CD4-positive, alpha-beta T cell treated with Interleukin-6 at 100 ng/mL for 8 hours (primary cell): ENCODE results near the gene GPRC5C.

ENCODE experiments used
- DNase-seq: peaks from one replicate; pipeline ENCODE4 v3.0.0-alpha.2; 2020; ENCODE audit warnings: mixed read lengths, low spot score

Gene GPRC5C, protein sequence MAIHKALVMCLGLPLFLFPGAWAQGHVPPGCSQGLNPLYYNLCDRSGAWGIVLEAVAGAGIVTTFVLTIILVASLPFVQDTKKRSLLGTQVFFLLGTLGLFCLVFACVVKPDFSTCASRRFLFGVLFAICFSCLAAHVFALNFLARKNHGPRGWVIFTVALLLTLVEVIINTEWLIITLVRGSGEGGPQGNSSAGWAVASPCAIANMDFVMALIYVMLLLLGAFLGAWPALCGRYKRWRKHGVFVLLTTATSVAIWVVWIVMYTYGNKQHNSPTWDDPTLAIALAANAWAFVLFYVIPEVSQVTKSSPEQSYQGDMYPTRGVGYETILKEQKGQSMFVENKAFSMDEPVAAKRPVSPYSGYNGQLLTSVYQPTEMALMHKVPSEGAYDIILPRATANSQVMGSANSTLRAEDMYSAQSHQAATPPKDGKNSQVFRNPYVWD

DNA sequence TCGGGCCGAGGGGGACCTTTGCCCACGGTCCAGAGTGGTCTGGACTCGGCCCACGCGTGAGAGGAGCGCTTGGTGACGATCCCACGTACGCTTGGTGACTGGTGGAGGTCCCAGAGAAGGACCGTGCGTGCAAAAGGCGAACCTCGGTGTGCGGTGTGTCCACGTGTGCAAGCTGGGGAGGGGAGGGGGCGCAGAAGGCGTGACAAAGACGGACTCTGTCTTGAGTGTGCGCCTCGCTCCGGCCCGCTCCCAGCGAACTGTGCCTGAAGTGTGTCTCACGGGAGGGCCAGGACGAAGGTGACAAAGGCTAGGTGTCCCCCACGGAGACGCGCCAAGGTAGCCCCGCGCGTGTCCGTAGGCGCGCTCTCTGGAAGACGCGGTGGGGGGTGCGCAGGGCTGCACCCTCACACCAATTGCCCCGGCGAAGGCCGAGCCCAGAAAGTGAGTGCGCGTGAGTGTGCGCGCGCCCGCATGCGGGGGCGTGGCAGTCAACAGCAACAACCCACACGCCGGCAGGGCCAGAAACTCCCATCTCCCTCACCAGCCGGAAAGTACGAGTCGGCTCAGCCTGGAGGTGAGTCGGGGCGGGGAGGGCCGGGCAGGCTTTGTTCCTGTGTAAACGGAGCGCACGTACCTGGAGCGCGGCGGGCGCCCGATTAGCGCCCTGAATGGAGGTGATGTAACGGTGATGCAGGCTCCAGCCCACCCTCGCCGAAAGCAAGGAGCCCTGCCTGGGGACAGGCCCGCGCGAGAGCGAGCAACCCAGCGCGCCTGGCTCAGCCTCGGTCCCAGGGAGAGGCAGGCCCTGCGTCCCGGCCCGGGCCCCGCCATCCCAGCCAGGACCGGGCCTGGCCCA lies at the start of gene GPRC5C:
Gene GPRC5C (plus strand): TSS at position 521 of the 856 bp plus-strand sequence. CDS start 7,689 bp downstream, outside the sequence.
- no peak for DNase-seq

DNA sequence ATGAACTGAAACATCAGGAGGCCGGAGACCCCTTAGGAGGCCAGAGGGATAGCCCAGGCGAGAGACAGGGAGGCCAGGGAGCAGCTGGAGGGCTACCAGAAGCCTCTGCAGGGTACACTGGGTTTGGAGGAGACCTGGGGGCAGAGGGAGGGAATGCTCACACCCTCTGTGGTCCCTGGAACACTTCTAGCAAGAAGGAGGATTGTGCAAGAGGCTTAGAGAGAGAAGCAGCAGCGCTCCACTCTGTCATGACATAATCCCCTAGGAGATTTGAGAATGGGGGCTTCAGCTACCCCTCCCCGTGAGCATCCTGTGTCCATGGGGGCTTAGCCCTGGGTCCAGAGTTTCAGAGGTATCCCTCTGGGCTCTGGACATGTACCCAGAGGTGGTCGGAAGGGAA lies 48.7 kb upstream of the GPRC5C start:
- DNase-seq: no peak

DNA sequence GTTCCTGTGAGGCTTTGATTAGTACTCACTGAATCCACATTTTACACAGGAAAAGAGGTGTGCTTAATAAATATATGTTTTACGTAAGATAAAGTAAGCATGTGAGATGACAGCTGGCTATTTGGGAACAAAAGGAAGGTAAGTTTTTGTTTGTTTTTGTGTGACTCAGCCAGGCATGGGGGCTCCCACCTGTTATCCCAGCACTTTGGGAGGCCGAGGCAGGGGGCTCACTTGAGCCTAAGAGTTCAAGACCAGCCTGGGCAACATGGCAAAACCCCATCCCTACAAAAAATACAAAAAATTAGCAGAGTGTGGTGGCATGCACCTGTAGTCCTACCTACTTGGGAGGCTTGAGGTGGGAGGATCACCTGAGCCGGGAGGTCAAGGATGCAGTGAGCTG lies 46.7 kb upstream of the GPRC5C start:
- no peak for DNase-seq

DNA sequence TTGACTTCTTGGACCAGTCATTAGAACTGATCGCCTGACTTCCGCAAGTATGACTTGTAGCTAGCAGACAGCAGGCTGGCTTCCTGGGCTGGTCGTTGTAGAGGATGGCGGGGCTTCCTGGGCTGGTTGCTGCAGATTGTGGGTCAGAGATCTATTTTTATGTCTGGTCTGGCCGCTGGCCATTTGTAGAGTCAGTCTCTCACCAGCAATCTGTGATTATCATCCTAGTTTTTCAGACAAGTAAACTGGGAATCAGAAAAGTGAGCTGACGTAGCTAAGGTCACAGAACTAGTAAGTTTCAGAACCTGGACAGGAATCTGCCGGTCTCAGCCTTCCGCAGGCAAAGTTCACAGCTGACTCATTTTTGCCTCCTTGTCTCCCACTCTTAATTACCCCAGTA lies 45.5 kb upstream of the GPRC5C start:
- DNase-seq: no peak

DNA sequence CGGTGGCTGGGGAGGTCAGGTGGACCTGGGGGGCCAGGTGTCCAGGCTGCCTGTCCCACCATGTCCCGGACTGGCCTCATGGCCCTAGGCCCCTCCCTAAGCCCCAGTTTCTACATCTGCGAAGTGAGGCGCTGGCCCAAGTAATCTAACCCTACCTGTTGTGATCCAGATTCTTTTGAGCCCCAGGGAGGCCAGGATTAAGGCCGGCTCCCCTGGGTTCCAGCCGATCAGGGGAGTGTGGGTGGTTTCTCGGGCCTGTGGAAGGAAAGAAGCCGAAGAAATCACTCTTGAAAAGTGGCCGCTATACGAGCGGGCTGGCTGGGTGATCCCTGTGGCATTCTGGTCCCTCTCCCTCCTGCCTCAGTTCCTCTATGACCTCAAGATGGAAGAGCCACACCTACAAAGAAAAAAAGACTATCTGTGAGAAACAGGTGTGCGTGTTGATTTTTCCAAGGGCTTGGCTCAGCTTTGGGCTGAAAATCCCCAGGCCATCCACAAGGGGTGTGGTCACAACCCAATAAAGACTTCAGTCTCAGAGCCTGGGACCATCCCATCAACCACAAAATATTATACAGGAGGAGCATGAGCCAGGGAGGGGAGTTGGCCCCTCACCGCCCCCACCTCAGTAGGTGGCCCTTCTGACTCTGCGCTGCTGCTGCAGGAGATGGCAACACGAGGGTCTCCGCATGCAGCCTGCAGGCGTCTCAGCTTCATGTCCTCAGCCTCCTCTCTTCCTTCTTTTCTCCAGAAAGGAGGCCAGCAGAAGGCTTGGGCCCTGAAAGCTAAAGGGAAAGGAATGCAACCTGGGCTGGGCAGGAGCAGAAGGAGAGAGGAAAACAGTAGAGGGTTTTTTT lies 44.3 kb upstream of the GPRC5C start:
- no peak for DNase-seq

DNA sequence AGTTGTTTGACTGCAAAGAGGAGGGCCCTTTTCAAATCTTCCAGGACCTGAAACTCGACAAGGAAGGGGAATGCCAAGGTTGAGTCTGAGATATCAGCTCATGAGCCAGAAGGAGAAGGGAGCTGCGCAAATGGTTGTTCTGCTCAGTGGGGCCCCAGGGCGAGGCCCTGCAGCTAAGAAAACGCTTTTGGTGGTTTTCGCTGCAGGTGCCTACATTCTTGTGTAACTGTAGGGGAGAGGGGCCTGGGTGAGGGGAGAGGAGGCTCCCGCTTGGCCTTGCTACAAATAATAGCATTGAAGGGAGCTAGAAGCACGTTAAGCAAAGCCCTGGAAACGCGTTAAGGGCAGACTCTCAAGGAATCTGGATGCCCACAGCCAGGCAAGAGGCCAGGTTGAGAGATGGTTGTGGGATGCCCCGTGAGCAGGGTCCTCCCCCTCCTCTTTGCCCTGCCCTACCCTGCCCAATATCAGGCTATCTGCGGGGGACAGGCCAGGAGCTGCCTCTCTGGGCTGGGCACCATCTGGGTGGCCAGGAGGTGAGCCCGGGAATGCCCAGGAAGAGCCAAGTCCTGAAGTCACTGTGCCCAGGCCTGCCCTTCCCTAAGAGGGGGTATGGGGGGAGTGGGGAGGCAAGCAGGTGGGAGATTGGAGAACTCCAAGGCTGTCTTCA lies 42.7 kb upstream of the GPRC5C start:
- no peak for DNase-seq

DNA sequence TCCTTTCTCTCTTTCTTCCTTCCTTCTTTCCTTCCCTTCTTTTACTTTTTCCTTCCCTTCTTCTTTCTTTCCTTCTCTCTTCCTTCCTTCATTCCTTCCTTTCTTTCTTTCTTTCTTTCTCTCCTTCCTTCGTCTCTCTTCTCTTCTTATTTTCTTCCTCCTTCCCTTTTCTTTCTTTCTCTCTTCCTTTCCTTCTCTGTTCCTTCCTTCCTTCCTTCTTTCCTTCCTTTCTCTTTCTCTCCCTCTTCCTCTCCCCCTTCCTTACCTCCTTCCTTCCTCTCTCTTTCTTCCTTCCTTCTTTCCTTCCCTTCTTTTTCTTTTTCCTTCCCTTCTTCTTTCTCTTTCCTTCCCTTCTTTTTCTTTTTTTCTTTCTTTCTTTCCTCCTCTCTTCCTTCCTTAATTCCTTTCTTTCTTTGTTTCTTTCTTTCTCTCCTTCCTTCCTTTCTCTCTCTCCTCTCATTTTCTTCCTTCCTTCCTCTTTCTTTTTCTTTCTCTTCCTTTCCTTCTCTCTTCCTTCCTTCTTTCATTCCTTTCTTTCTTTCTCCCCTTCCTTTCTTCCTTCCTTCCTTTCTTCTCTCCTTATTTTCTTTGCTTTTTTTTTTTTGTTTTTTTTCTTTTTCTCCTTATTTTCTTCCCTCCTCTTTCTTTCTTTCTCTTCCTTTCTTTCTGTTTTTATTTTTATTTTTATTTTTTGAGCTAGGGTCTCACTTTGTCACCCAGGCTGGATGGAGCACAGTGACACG lies 41.8 kb upstream of the GPRC5C start:
- DNase-seq: no peak

DNA sequence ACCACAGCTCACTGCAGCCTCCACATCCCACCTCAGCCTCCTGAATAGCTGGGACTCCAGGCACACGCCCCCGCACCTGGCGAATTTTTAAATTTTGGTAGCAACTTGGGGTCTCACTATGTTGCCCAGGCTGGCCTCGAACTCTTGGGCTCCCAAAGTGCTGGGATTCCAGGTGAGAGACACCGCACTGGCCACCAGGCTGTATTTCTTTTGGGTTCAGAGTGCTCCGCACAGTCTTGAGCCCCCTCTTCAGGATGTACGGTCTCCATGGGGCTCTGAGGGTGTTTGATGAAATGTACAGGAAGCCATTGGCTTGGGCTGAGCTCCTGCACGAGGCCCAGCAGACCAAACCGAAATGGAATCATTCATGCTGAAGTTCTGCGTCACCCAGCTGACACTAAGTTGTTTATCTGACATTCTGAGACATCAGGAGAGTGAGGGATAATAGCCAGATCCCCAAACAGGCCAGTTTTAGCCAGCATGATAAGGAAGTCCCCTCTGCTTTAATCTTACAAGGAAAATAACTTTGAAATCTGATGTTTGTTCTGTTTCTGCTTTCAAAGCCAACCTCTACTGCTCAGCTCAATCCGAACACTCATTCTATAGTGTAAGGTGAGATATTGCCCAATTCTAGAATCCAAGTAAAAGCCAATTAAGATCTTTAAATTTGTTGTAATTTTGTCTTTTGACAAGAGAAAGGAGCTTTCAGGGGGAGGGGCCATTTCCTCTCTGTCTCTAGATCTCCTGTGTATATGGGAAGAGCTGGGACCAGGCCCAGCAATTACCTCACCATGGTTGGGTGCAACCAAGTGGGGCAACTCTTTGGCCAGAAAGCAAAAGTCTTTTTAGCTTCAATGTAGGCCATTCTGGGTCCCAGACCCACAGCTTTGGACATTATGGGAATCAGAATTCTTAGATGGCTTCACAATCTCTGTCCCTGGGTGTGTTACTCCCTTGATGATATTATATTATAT lies 40.9 kb upstream of the GPRC5C start:
- no peak for DNase-seq

DNA sequence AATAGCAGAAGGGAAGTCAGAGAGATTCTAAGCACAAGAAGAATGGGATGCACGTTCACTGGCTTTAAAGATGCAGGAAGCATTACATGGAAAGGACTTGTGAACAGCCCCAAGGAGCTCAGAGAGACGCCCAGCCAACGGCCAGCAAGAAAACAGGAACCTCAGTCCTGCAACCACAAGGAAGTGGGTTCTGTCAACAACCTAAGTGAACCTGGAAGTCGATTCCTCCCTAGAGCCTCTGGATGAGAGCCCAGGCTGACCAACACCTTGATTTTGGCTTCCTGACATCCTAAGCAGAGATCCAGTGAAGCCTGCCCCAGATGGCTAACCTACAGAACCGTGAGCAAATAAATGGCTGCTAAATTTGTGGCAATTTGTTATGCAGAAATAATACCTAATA lies 40.1 kb upstream of the GPRC5C start:
- no peak for DNase-seq

DNA sequence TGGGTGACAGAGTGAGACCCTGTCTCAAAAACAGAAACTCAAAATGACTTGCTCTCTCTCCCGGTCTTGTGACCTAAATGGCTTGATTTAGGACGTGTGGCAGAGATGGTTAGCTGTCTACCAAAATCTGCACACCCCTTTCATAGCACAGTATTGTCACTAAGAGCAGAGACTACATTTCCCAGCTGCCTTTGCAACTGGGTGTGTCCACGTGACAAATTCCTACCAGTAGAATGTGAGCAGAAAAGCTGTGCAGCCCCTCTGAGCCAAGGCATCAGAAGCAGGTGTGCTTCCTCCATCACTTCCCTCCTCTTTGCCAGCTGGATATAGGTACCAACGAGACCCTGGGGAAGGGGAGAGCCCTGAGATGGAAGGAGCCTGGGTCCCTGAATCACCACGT lies 39.0 kb upstream of the GPRC5C start:
- no peak for DNase-seq

DNA sequence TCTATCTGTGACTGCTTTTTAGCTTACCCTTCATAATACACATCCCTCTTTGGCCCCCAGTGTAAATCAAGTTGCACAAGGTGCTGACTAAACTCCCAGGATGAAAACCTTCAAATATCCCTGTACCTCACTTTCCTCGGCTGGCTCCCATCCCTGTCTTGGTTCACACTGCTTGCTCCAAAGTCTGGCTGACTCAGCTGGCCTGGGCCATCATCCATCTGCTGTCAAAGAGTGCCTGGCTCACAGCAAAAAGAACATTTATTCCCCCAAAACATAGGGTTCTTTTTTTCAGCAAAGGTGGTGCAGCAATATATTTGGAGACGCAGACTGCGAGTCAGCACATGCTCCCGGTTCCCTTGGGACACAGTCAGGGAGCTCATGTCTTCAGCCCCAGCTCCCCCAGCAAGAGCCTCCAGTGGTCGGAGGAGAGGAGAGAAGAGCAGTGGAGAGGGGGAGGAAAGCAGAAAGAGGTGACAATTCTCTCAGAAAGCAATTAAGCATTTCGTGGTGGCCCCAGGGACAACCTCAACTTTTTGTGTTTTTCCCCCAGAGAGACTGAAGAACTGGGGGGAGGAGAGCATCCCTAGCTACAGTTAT lies 38.4 kb upstream of the GPRC5C start:
- DNase-seq: no peak

DNA sequence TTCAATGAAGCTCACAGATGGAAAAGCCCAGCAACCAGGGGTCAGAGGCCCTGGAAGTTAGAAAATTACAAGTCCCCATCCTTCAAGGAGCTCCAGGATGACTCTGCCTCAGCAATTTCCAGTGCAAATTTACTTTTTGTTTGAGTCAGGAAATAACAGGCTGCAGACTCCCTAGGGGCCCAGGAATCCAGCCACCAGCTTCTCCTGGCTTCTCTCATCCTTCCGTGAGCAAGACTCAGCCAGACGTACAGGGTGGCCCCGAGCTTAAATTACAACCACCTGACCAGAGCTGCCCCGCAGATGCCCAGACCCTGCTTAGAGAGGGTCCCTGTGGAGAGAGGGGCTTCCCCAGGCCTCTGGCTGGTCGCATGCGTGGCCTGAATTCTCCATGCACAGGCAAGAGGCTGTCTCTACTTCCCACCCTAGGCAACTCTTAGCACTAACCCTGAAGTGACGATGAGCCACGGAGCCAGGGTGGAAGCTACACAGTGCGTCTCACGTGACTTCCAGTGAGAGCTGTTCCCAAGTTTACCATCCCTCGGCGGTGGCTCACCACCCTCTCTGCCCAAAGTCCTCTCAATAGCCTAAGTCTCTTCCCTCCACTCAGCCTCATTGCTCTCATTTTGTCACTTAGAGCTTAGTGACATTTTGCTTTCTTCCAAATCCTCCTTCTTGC lies 37.5 kb upstream of the GPRC5C start:
- no peak for DNase-seq

DNA sequence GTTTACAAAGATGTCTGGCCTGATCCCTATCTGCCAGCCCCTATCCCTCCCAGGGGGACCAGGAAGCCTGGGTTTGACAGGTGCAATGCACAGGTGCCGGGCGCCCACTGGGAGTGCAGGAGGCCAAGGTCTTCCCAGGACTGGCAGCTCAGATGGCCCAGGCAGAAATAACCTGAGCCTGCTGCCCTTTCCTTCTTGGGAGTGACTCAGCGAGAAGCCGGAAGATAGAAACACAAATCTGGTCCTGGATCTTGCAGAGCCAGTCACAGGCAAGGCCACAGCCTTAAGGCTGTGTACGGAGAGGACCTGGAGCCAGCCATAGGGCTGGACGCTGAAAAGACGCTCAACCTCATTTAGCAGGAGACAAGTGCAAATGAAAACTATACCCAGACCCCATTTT lies 36.9 kb upstream of the GPRC5C start:
- DNase-seq: no peak

DNA sequence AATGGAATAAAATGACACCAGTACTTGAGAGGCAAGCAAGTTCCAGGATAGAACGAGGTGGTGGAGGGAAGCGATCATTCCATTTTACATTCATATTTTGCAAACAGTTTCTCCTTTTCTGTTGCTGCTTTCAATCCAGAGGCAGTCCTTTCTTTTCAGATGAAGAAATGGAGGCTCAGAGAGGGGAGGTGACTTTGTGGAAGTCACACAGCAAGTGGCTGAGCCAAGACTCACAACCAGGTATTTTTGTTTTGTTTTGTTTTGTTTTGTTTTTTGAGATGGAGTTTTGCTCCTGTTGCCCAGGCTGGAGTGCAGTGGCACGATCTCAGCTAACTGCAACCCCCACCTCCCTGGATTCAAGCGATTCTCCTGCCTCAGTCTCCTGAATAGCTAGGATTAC lies 35.3 kb upstream of the GPRC5C start:
- no peak for DNase-seq

DNA sequence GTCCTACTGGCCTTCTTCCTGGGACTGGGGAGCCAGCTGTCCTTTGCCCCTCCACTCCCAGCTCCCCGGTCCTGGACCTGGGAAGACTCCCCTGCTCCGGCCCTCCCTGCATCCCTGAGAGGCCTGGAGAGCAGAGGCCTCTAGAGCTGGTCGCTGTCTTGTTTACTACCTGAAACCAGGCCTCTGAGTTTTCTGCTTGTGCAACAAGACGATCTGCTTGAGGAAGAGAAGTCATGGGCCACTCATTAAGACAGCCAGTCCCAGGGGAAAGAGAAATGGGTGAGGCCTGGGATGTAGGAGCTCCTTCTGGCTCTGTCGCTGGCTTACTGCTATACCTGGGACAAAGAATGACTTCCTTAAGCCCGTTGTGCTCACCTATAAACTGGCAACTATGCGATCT lies 29.8 kb upstream of the GPRC5C start:
- DNase-seq: no peak

DNA sequence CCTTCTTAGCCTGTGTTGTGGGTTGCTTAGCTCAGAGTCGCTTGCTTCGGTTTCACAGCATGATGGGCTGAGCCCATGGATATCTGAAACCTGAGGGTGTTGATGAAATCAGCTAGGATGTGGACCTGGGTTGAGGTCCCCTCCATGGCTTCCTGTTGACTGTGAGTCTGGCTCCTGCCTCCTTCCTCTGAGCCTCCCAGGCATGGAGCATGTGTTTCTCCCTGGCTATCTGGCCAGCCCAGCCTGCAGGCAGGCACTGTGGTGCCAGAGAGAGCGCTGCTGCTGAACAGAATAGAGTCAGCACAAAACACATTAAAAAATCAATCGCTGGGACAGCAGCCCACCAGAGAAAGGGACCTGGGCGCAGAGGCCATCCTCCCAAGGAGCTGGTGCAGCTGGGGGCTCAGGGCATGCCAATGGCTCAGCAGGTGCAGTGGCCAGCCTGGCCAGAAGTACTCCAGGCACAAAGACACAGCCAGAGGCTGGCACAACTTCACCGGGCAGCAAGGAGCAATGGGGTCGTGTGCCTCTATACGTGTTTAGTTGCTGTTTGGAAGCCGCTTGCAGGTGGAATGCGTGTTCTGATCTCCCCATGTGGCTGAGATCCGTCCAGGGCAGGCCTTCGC lies 28.3 kb upstream of the GPRC5C start:
- no peak for DNase-seq

DNA sequence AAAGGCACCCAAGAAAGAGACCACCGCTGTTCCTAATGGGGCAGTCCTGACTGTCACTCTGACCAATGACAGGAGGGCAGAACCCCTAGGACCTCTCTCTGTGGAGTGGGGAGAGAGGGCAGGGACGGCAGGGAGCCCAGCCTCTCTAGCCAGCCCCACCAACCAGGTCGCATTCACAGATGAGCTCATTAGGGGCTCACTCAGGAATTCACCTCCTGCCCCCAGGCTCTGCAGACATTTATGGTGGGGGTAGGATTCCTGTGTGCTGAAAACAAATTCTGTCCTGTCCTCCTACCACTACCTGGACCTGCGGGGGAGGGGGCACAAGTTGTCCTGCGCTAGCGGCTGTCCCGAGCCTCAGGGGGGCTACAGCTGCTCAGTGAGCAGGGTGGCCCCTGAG lies 27.7 kb upstream of the GPRC5C start:
- no peak for DNase-seq

DNA sequence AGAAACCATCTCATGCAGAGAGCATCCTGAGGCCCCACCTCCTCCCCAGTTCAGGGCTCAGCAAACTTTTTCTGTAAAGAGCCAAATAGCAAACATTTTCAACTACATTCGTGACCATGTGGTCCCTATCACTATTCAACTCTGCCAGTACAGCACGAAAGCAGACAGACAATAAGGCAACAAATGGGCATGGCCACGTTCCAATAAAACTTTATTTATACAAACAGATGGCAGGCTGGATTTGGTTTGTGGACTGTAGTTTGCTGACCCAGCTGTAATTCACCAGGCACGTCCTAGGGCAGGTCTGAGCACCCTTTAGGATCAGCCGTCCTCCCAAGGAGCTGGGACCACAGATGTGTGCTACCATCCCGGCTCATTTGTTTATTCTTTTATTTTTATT lies 27.1 kb upstream of the GPRC5C start:
- no peak for DNase-seq
